ENCODE results near the gene SSBP2. TPM values are rescaled to one million over a fixed set of nuclear protein-coding genes. Genes with fewer than 3 reads are reported as not detected.
A peak's percentile ranks its signal among the peaks of the same experiment; 100 is the strongest.

Gene SSBP2
- total RNA-seq, 2 donors from 2014 or later: 23.7 to 75.0 TPM

- H3K4me1 ChIP-seq (ENCODE audit: control insufficient read depth in 1 of 2, low read depth in 2 of 2): peaks cover 36 to 72% of the 10 kb centered on the region in 2 donors
- no peak overlapping the region for H3K4me3 ChIP-seq
- peak overlapping the region; percentile 49 to 67 for H3K27ac ChIP-seq
- H3K9me3 ChIP-seq: no peaks in the 10 kb centered on the region
- no peaks in the 10 kb centered on the region for H3K36me3 ChIP-seq
- ATAC-seq (ENCODE audit: insufficient number of reproducible peaks, low FRiP score, low read depth) (no peak), DNase-seq (ENCODE audit: low spot score) (no peak)
- no peaks in the 10 kb centered on the region for H3K27me3 ChIP-seq (replicated peaks; ENCODE audit: insufficient read depth)
- TF ChIP-seq CTCF (IDR thresholded peaks at IDR 0.05): no peak
Measured at GRCh38 chr5:81776258-81776657, 25.4 kb upstream of the SSBP2 start.

- no peak for TF ChIP-seq CTCF (IDR thresholded peaks at IDR 0.05)
- Histone ChIP-seq H3K36me3 (no peaks in the 10 kb centered on the region), H3K4me3 (no peak overlapping the region), H3K27ac (peak overlapping the region; percentile 86 to 94), H3K4me1 (ENCODE audit: control insufficient read depth in 1 of 2, low read depth in 2 of 2) (peaks cover 29 to 64% of the 10 kb centered on the region in 2 donors), H3K27me3 (replicated peaks; ENCODE audit: insufficient read depth) (no peaks in the 10 kb centered on the region), H3K9me3 (no peaks in the 10 kb centered on the region)
- ATAC-seq (ENCODE audit: insufficient number of reproducible peaks, low FRiP score, low read depth): no peak
- no peak for DNase-seq (ENCODE audit: low spot score)
Measured at GRCh38 chr5:81774374-81774773, 23.5 kb upstream of the SSBP2 start.

- DNase-seq (ENCODE audit: low spot score) (no peak), ATAC-seq (ENCODE audit: insufficient number of reproducible peaks, low FRiP score, low read depth) (peak; percentile 83)
- peak overlapping the region; percentile 31 for H3K4me3 ChIP-seq
- H3K9me3 ChIP-seq: no peaks in the 10 kb centered on the region
- H3K27ac ChIP-seq: peak overlapping the region; percentile 86 to 94
- no peak for TF ChIP-seq CTCF (IDR thresholded peaks at IDR 0.05)
- H3K36me3 ChIP-seq: no peaks in the 10 kb centered on the region
- no peaks in the 10 kb centered on the region for H3K27me3 ChIP-seq (replicated peaks; ENCODE audit: insufficient read depth)
- H3K4me1 ChIP-seq (ENCODE audit: control insufficient read depth in 1 of 2, low read depth in 2 of 2): peaks cover 26 to 63% of the 10 kb centered on the region in 2 donors
Measured at GRCh38 chr5:81773574-81773973, 22.7 kb upstream of the SSBP2 start.

- TF ChIP-seq CTCF (IDR thresholded peaks at IDR 0.05): no peak
- DNase-seq (ENCODE audit: low spot score): no peak
- Histone ChIP-seq H3K36me3 (no peaks in the 10 kb centered on the region), H3K27me3 (replicated peaks; ENCODE audit: insufficient read depth) (no peaks in the 10 kb centered on the region), H3K4me3 (peak overlapping the region; percentile 31), H3K4me1 (ENCODE audit: control insufficient read depth in 1 of 2, low read depth in 2 of 2) (peaks cover 22 to 59% of the 10 kb centered on the region in 2 donors), H3K27ac (peak overlapping the region; percentile 86 to 94), H3K9me3 (no peaks in the 10 kb centered on the region)
- no peak for ATAC-seq (ENCODE audit: insufficient number of reproducible peaks, low FRiP score, low read depth)
Measured at GRCh38 chr5:81773161-81773560, 22.3 kb upstream of the SSBP2 start.

GRCh38 chr5:81772488-81772887, 21.6 kb upstream of the SSBP2 start:
- DNase-seq (ENCODE audit: low spot score): no peak
- no peaks in the 10 kb centered on the region for H3K9me3 ChIP-seq
- H3K4me3 ChIP-seq: no peak overlapping the region
- peaks cover 17 to 55% of the 10 kb centered on the region in 2 donors for H3K4me1 ChIP-seq (ENCODE audit: control insufficient read depth in 1 of 2, low read depth in 2 of 2)
- ATAC-seq (ENCODE audit: insufficient number of reproducible peaks, low FRiP score, low read depth): no peak
- no peaks in the 10 kb centered on the region for H3K36me3 ChIP-seq
- TF ChIP-seq CTCF (IDR thresholded peaks at IDR 0.05): no peak
- H3K27ac ChIP-seq: peak overlapping the region; percentile 86 to 94
- no peaks in the 10 kb centered on the region for H3K27me3 ChIP-seq (replicated peaks; ENCODE audit: insufficient read depth)

Data from thoracic aorta (tissue), 2 donors.